ENCODE measurements around the gene MBLAC2.

The MBLAC2 gene

GRCh38 chr5:90446961-90447360 is 27.6 kb downstream of the MBLAC2 start:
- no peak for DNase-seq

GRCh38 chr5:90440644-90441043 is 33.9 kb downstream of the MBLAC2 start:
- DNase-seq = no peak

- no peak for DNase-seq
Observed at GRCh38 chr5:90438100-90438499, 36.5 kb downstream of the MBLAC2 start.

DNA sequence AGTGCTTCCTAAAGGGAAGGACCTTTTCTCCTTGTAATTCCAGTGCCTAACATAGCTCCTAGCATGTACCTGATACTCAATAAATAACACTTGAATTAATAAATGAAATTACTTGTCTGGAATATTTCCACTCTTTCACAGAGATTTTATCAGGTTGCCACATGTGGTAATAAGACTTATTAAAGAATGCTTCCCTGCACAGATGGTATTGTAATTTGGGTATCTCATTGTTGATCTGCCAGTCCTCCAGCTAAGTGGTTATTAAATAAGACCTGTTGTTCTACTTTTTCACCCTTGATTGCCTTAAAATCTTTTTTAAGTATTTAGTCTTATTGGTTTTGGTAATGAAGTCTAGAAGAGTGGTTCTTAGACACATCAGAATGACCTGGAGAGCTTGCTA is 36.9 kb downstream of the MBLAC2 start:
- no peak for DNase-seq

DNA sequence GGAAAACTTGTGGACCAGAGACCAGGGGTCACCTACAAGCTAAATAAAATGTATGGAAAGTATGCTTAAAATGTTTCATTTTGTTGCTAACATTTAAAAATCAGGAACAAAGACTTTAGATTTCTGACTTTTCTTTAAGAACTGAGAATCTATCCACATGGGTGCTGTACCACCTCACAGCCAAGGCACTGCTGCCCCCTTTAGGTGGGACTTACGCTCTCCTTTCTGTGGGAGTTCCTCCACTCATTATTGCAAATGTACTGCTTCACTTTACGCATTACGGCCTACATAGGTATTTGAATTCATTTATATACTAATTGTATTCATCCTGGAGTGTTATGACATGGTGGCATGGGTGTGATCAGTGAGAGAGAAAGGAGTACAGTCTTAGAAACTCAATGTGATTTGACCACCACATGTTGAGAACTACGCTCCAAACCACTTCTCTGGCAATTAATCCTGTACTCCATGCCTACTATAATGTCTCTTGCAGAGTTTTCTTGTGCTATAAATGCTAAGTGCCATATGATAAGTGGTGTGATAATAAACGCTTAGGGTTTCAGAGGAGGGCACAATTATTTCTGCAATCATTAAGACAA is 40.4 kb downstream of the MBLAC2 start:
- DNase-seq = peak; percentile 46

DNA sequence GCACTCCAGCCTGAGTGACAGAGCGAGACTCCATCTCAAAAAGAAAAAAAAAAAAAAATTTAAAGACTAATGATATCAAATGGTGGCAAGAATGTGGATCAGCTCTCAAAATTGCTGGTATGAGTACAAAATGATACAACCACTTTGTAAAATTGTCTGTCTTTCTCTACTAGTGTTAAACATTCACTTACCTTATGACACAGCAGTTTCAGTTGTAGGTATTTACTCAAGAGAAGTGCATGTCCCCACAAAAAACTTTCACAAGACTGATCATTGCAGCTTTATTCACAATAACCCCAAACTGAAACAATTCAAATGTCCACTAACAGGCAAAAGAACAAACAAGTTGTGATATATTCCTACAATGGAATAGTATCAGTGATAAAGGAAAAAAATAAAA is 50.3 kb downstream of the MBLAC2 start:
- no peak for DNase-seq

DNA sequence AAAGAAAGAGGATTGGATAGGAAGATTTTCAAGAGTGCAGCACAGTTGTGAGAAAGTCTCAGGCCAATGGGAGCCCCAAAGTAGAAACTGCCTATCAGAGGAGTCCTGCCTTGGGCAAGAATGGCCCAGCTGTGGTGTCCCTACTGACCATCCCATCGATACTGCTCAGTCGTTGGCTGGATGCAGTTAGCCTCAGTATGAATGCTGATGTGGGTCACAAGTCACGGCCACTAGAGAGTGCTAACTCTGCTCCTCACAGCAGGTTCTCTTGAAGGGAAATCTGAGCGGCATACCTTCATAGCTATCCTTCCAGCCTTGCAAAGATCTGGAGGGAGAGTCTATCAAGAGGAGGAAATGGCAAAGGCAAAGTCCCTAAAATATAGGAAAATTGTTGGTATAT is 53.4 kb downstream of the MBLAC2 start:
- DNase-seq = no peak

- DNase-seq = no peak
Observed at GRCh38 chr5:90418214-90418613, 56.4 kb downstream of the MBLAC2 start.

DNA sequence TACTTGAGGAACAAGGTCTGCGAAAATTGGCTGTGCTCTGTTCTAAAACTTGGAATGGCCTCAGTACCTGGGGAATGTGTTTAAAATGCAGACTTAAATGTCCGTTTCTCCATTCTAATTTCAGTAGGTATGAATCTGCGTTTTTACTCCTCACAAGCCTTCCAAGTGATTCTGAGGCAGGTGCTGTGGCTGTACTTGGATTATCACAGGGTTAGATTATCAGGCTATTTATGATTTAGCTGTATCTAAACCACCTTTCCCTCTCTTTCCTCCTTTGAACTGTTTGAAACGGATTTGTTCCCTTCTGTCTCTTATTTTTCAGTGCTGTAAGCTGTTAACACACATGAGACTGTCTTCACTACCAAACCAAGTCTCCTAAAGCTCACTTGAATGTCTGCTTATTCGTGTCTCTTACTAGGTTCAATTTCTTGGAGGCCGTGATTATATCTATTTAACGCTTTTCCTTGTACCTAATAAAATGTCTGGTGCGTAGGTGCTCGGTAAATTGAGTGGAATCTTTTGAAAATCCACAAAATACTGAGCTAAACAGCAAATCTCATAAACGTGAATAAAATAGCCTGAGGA is 64.3 kb downstream of the MBLAC2 start:
- no peak for DNase-seq

- peak; percentile 92 for DNase-seq
Observed at GRCh38 chr5:90409318-90410177, 65.0 kb downstream of the MBLAC2 start, which contains the start of gene CETN3. Gene CETN3 (minus strand): TSS chr5:90409756. CDS start chr5:90409661, 95 bp downstream.

- no peak for DNase-seq
Observed at GRCh38 chr5:90408571-90409317, 65.8 kb downstream of the MBLAC2 start.
